ENCODE results near the gene DOCK11. TPM values are rescaled to one million over a fixed set of nuclear protein-coding genes. Genes with fewer than 3 reads are reported as not detected.
A peak's percentile ranks its signal among the peaks of the same experiment; 100 is the strongest.

DOCK11 gene
- total RNA-seq, 2 experiments from 2014 or later: 27.0 to 34.7 TPM

DNA sequence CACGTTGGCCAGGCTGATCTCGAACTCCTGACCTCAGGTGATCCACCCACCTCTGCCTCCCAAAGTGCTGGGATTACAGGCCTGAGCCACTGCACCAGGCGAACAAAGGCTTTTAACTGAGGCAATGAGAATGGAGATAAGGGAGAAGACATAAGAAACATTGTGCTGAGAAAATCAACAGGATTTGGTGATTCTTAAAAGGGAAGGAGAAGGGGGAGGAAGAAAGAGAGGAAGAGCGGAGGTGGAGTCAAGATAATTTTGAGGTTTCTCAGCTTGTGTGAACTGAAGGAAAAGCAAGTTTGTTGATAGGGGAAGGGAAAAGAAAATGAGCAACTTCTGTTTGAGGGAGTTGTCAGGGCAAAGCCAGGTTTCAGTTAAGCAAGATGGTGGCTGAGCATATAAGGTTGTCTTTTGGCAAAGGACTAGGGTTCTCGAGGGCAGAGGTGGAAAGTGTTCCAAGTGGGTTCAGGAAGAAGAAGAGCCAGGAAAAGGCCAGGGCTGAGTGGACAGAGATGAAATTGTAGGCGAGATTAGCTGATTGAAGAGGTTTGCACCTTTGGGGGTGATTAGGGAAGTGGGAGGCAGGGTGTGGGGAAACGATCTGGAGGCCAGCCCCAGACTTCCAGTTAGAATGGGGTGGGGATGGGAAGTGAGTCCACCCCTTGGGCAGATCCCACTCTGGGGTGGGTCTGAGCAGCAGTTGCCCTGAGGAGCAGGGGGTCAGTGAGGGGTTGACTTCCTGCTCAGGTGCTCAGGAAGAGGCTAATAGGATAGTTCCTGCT is 7.8 kb downstream of the DOCK11 start:
- ChIA-PET POLR2A (no interaction called here), CTCF (ENCODE audit: unreplicated experiment) (no interaction called here)
- H3K79me2 ChIP-seq (ENCODE audit: insufficient read depth, low read depth, low read length): peaks cover 41% of the 10 kb centered on the region; the same call in 1 of the 2 replicates
- peak overlapping the region; percentile 11 for H3K27ac ChIP-seq (ENCODE audit: low read depth, low read length, poor library complexity, severe bottlenecking)
- intact Hi-C loops (cut with micrococcal nuclease; ENCODE audit: unreplicated experiment): no loop called here
- H4K20me1 ChIP-seq (ENCODE audit: insufficient read depth, low read length): no peaks in the 10 kb centered on the region
- TF ChIP-seq, protein P1, sequence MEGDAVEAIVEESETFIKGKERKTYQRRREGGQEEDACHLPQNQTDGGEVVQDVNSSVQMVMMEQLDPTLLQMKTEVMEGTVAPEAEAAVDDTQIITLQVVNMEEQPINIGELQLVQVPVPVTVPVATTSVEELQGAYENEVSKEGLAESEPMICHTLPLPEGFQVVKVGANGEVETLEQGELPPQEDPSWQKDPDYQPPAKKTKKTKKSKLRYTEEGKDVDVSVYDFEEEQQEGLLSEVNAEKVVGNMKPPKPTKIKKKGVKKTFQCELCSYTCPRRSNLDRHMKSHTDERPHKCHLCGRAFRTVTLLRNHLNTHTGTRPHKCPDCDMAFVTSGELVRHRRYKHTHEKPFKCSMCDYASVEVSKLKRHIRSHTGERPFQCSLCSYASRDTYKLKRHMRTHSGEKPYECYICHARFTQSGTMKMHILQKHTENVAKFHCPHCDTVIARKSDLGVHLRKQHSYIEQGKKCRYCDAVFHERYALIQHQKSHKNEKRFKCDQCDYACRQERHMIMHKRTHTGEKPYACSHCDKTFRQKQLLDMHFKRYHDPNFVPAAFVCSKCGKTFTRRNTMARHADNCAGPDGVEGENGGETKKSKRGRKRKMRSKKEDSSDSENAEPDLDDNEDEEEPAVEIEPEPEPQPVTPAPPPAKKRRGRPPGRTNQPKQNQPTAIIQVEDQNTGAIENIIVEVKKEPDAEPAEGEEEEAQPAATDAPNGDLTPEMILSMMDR (conservative IDR thresholded peaks at IDR 0.05; ENCODE audit: low read length): no peak
- TF ChIP-seq EZH2phosphoT487 (IDR thresholded peaks at IDR 0.05; ENCODE audit: borderline replicate concordance, low read depth, low read length): no peak
- no peak overlapping the region for H2AFZ ChIP-seq (ENCODE audit: low read length)
- no peak overlapping the region for H3K4me3 ChIP-seq (ENCODE audit: low read depth, low read length, poor library complexity, severe bottlenecking)
- peaks cover 33% of the 10 kb centered on the region for H3K4me1 ChIP-seq (ENCODE audit: insufficient read depth, low read length, poor library complexity, severe bottlenecking)
- no peaks in the 10 kb centered on the region for H3K9me2 ChIP-seq (ENCODE audit: insufficient read depth, low read length)
- DNase-seq (ENCODE audit: low spot score): no peak
- BruUV-seq (replicated peaks): no TSS peak
- peak overlapping the region; percentile 39 for H3K4me2 ChIP-seq (ENCODE audit: low read length)
- no peaks in the 10 kb centered on the region for H3K9me3 ChIP-seq (ENCODE audit: low read length)
- no peaks in the 10 kb centered on the region; the same call in 1 of the 2 replicates for H3K36me3 ChIP-seq (ENCODE audit: insufficient read depth, low read length)

DNA sequence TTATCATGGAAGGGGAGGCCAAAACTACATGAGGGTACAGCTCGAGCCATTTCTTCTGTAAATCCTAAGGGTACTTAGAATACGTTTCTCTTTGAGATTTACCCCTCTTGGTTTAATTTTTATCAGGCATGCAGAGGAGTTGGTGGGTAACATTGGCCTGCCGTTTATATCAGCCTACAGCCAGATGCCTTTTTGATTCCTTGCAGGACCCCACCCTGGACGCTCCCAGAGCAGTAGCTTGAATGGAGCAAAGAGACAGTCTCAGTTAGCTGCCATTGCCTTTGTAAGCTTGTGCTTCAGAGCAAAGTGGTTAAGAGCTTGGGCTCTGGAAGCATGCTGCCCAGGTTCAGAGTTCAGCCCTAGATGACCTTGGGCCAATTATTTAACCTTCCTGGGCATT is 9.0 kb downstream of the DOCK11 start:
- Histone ChIP-seq H3K9me3 (ENCODE audit: low read length) (no peaks in the 10 kb centered on the region), H3K9me2 (ENCODE audit: insufficient read depth, low read length) (no peaks in the 10 kb centered on the region), H3K79me2 (ENCODE audit: insufficient read depth, low read depth, low read length) (peaks cover 35% of the 10 kb centered on the region; the same call in 1 of the 2 replicates), H2AFZ (ENCODE audit: low read length) (no peak overlapping the region), H3K36me3 (ENCODE audit: insufficient read depth, low read length) (no peaks in the 10 kb centered on the region; the same call in 1 of the 2 replicates), H3K4me2 (ENCODE audit: low read length) (no peak overlapping the region), H3K4me3 (ENCODE audit: low read depth, low read length, poor library complexity, severe bottlenecking) (no peak overlapping the region), H3K4me1 (ENCODE audit: insufficient read depth, low read length, poor library complexity, severe bottlenecking) (peaks cover 30% of the 10 kb centered on the region), H3K27ac (ENCODE audit: low read depth, low read length, poor library complexity, severe bottlenecking) (no peak overlapping the region), H4K20me1 (ENCODE audit: insufficient read depth, low read length) (no peaks in the 10 kb centered on the region)
- no TSS peak for BruUV-seq (replicated peaks)
- DNase-seq (ENCODE audit: low spot score): no peak
- intact Hi-C loops (cut with micrococcal nuclease; ENCODE audit: unreplicated experiment): no loop called here
- POLR2A ChIA-PET: no interaction called here
- TF ChIP-seq EZH2phosphoT487 (IDR thresholded peaks at IDR 0.05; ENCODE audit: borderline replicate concordance, low read depth, low read length): no peak
- TF ChIP-seq, protein P1 (conservative IDR thresholded peaks at IDR 0.05; ENCODE audit: low read length): no peak
- CTCF ChIA-PET (ENCODE audit: unreplicated experiment): no interaction called here
